ENCODE data around the gene IKZF5. TPM values are rescaled to one million over a fixed set of nuclear protein-coding genes. Genes with fewer than 3 reads are reported as not detected.
A peak's percentile ranks its signal among the peaks of the same experiment; 100 is the strongest.

IKZF5 gene
- total RNA-seq, 1 experiment from 2014 or later = 10.4 TPM

DNA sequence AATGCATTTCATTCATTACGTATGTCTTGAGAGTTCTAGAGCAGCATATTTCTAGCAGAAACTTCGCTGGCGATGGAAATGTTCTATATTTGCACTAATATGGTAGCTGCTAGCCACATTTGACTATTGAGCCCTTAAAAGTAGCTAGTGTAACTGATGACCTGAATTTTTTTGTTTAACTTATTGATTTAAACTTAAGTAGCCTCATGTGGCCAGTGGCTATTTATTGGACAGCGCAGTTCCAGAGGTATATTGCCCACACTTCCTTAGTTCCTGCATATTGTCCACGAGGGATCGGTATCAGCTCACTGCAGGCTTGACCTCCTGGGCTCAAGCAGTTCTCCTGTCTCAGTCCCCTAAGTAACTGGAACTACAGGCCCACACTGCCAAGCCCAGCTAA, 24.7 kb downstream of the IKZF5 start:
- Mint-ChIP-seq H3K4me1 (ENCODE audit: low read depth, unreplicated experiment) (peaks cover 5% of the 10 kb centered on the region), H3K27me3 (ENCODE audit: insufficient read depth, unreplicated experiment) (no peaks in the 10 kb centered on the region), H3K36me3 (ENCODE audit: insufficient read depth, unreplicated experiment) (peaks cover 16% of the 10 kb centered on the region), H3K4me3 (ENCODE audit: unreplicated experiment) (no peak overlapping the region), H3K9me3 (ENCODE audit: unreplicated experiment) (no peaks in the 10 kb centered on the region), H3K27ac (ENCODE audit: unreplicated experiment) (no peak overlapping the region)
- Histone ChIP-seq H3K4me3 (ENCODE audit: low read depth, low read length) (no peak overlapping the region), H3K36me3 (ENCODE audit: control insufficient read depth, insufficient read depth, low read length) (no peaks in the 10 kb centered on the region), H3K27me3 (replicated peaks; ENCODE audit: control insufficient read depth, insufficient read depth, low read length) (no peaks in the 10 kb centered on the region), H3K9me3 (no peaks in the 10 kb centered on the region), H3K4me1 (no peaks in the 10 kb centered on the region)
- intact Hi-C loops (cut with micrococcal nuclease; ENCODE audit: unreplicated experiment) = no loop called here
- BruUV-seq (replicated peaks) = no TSS peak
- DNase-seq = no peak
- POLR2A ChIA-PET = no interaction called here
- TF ChIP-seq, protein P1, sequence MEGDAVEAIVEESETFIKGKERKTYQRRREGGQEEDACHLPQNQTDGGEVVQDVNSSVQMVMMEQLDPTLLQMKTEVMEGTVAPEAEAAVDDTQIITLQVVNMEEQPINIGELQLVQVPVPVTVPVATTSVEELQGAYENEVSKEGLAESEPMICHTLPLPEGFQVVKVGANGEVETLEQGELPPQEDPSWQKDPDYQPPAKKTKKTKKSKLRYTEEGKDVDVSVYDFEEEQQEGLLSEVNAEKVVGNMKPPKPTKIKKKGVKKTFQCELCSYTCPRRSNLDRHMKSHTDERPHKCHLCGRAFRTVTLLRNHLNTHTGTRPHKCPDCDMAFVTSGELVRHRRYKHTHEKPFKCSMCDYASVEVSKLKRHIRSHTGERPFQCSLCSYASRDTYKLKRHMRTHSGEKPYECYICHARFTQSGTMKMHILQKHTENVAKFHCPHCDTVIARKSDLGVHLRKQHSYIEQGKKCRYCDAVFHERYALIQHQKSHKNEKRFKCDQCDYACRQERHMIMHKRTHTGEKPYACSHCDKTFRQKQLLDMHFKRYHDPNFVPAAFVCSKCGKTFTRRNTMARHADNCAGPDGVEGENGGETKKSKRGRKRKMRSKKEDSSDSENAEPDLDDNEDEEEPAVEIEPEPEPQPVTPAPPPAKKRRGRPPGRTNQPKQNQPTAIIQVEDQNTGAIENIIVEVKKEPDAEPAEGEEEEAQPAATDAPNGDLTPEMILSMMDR (IDR thresholded peaks at IDR 0.05; ENCODE audit: insufficient read depth in 1 of 2, low read depth in 1 of 2, low read length in 1 of 2, severe bottlenecking in 1 of 2, unreplicated experiment in 1 of 2) = no peak
- CTCF ChIA-PET = no interaction called here

GRCh38 chr10:122981066-122981464, 27.5 kb downstream of the IKZF5 start:
- peaks cover 16% of the 10 kb centered on the region for H3K36me3 Mint-ChIP-seq (ENCODE audit: insufficient read depth, unreplicated experiment)
- Histone ChIP-seq H3K9me3 (no peaks in the 10 kb centered on the region), H3K4me1 (no peaks in the 10 kb centered on the region), H3K36me3 (ENCODE audit: control insufficient read depth, insufficient read depth, low read length) (no peaks in the 10 kb centered on the region), H3K4me3 (ENCODE audit: low read depth, low read length) (peak overlapping the region; percentile 94), H3K27me3 (replicated peaks; ENCODE audit: control insufficient read depth, insufficient read depth, low read length) (no peaks in the 10 kb centered on the region)
- H3K9me3 Mint-ChIP-seq (ENCODE audit: unreplicated experiment) = no peaks in the 10 kb centered on the region
- peaks cover 5% of the 10 kb centered on the region for H3K4me1 Mint-ChIP-seq (ENCODE audit: low read depth, unreplicated experiment)
- H3K27ac Mint-ChIP-seq (ENCODE audit: unreplicated experiment) = peak overlapping the region; percentile 96
- TF ChIP-seq, protein P1 (IDR thresholded peaks at IDR 0.05; ENCODE audit: insufficient read depth in 1 of 2, low read depth in 1 of 2, low read length in 1 of 2, severe bottlenecking in 1 of 2, unreplicated experiment in 1 of 2) = peak; percentile 33 to 56
- BruUV-seq (replicated peaks) = TSS peak; percentile 73
- intact Hi-C loops (cut with micrococcal nuclease; ENCODE audit: unreplicated experiment) = loop anchor here (2.0 kb wide), 1 partner anchor 28 kb away; the partner anchor contains the start of genes ACADSB and IKZF5
- POLR2A ChIA-PET = interaction anchor here (2.3 kb wide), 1 partner anchor 27 kb away, joined by 16 read pairs; the partner anchor contains the start of gene C10orf88
- CTCF ChIA-PET = interaction anchor here (1.0 to 1.2 kb wide), 3 partner anchors 17 to 27 kb away, joined by 3 to 4 read pairs (median 4); partner anchors contain the start of gene C10orf88
- DNase-seq = peak in 1 of 2 experiments; percentile 37
- H3K27me3 Mint-ChIP-seq (ENCODE audit: insufficient read depth, unreplicated experiment) = no peaks in the 10 kb centered on the region
- H3K4me3 Mint-ChIP-seq (ENCODE audit: unreplicated experiment) = peak overlapping the region; percentile 90

DNA sequence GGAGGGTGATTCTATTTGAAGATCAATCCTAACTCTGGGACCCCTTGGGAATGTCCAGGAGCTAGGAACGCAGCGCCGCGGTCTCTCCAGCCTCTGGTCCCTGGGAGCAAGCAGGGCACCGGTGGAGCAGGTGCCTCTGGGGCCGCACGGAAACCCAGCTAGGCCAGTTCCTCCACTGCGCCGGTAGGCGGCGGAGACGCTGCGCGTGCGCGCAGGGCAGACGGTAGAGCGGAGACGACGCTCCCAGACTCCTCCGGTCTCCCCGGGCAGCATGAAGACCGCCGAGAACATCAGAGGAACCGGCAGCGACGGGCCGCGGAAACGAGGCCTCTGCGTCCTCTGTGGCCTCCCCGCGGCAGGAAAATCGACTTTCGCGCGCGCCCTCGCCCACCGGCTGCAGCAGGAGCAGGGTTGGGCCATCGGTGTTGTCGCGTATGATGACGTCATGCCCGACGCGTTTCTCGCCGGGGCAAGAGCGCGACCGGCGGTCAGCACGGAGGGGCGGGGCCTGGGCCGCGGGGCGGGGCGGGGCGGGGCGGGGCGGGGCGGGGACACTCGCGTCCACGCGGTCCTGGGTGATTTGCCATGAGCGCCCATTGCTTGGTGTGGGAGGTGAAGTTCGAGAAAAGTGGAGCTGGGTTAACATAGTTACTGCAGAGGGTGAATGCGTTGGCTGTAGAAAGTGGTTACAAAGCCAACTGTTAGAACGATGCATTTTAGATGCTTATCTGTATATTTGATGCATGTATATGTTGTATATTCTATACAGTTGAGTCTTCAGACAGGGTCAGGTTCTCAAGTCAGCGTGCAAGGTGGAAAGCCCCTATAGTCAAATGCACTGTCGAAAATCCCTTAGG, 28.2 kb downstream of the IKZF5 start, which contains the start of gene PSTK:
Gene PSTK, plus strand, starts transcription at position 193 of the 857 bp plus-strand sequence. Its CDS starts 79 bp downstream, at position 272.
- Mint-ChIP-seq H3K27ac (ENCODE audit: unreplicated experiment) (peak within 1 kb of the TSS; percentile 96), H3K27me3 (ENCODE audit: insufficient read depth, unreplicated experiment) (no peaks in the 10 kb centered on the region), H3K4me1 (ENCODE audit: low read depth, unreplicated experiment) (peaks cover 5% of the 10 kb centered on the region), H3K36me3 (ENCODE audit: insufficient read depth, unreplicated experiment) (peaks cover 16% of the 10 kb centered on the region), H3K4me3 (ENCODE audit: unreplicated experiment) (peak within 1 kb of the TSS; percentile 90), H3K9me3 (ENCODE audit: unreplicated experiment) (no peaks in the 10 kb centered on the region)
- H3K4me3 ChIP-seq (ENCODE audit: low read depth, low read length) = peak within 1 kb of the TSS; percentile 94
- CTCF ChIA-PET = interaction anchor here (0.6 to 1.5 kb wide), 5 partner anchors 17 to 640 kb away, joined by 3 to 4 read pairs (median 4); partner anchors contain the start of gene C10orf88
- DNase-seq = peak; percentile 92 to 93
- TF ChIP-seq, protein P1 (IDR thresholded peaks at IDR 0.05; ENCODE audit: insufficient read depth in 1 of 2, low read depth in 1 of 2, low read length in 1 of 2, severe bottlenecking in 1 of 2, unreplicated experiment in 1 of 2) = peak; percentile 93 to 95
- H3K4me1 ChIP-seq = no peaks in the 10 kb centered on the region
- no peaks in the 10 kb centered on the region for H3K27me3 ChIP-seq (replicated peaks; ENCODE audit: control insufficient read depth, insufficient read depth, low read length)
- H3K9me3 ChIP-seq = no peaks in the 10 kb centered on the region
- intact Hi-C loops (cut with micrococcal nuclease; ENCODE audit: unreplicated experiment) = loop anchor here (1.0 to 2.0 kb wide), 2 partner anchors 26 to 28 kb away; partner anchors contain the start of genes ACADSB, C10orf88 and IKZF5
- POLR2A ChIA-PET = interaction anchor here (1.5 to 2.3 kb wide), 2 partner anchors 26 to 27 kb away, joined by 11 to 16 read pairs; partner anchors contain the start of genes C10orf88 and IKZF5
- no peaks in the 10 kb centered on the region for H3K36me3 ChIP-seq (ENCODE audit: control insufficient read depth, insufficient read depth, low read length)
- BruUV-seq (replicated peaks) = TSS peak; percentile 85
